Loucy (cell line): ENCODE data around the gene PDE10A.
"Not testable (repeated sequence)": the region's sequence is repeated elsewhere in the genome, so short reads cannot be mapped to it uniquely, and the experiment has no call there.

Experiments
- H2AFZ ChIP-seq: fragments of 200-600 bp; sonication (generic); 2 replicates; pipeline ENCODE4 v1.6.0; 2016; ENCODE audit warnings: antibody characterized with exemption, mild to moderate bottlenecking, low read length, moderate library complexity
- H3F3A ChIP-seq: fragments of 200-600 bp; 2 replicates; pipeline ENCODE4 v1.6.0; 2016; ENCODE audit warnings: antibody characterized with exemption, low read depth, mild to moderate bottlenecking
- H3K27me3 ChIP-seq: fragments of 200-600 bp; sonication (generic); 2 replicates; pipeline ENCODE4 v1.6.1; 2014; ENCODE audit warnings: low read length, mild to moderate bottlenecking; ENCODE audit not compliant: insufficient read depth, poor library complexity, severe bottlenecking
- H3K36me3 ChIP-seq: fragments of 200-600 bp; sonication (generic); 2 replicates; pipeline ENCODE4 v1.6.1; 2016; ENCODE audit warnings: low read length; ENCODE audit not compliant: insufficient read depth
- H3K4me1 ChIP-seq: fragments of 200-600 bp; sonication (generic); 2 replicates; pipeline ENCODE4 v1.5.1; 2014; ENCODE audit warnings: low read length, mild to moderate bottlenecking; ENCODE audit not compliant: insufficient read depth, poor library complexity, severe bottlenecking
- H3K4me2 ChIP-seq: fragments of 200-600 bp; sonication (generic); 2 replicates; pipeline ENCODE4 v1.6.0; 2014; ENCODE audit warnings: antibody characterized with exemption, low read length, low read depth, mild to moderate bottlenecking; ENCODE audit not compliant: poor library complexity, severe bottlenecking
- H3K4me3 ChIP-seq: fragments of 200-600 bp; sonication (generic); 2 replicates; pipeline ENCODE4 v1.5.1; 2014; ENCODE audit warnings: low read length, mild to moderate bottlenecking, mixed read lengths; ENCODE audit not compliant: poor library complexity, severe bottlenecking
- H3K79me2 ChIP-seq: fragments of 200-600 bp; sonication (generic); 2 replicates; pipeline ENCODE4 v1.6.1; 2014; ENCODE audit warnings: low read length; ENCODE audit not compliant: insufficient read depth
- H3K9ac ChIP-seq: fragments of 200-600 bp; sonication (generic); 2 replicates; pipeline ENCODE4 v1.6.0; 2014; ENCODE audit warnings: mild to moderate bottlenecking, low read depth, low read length, moderate library complexity; ENCODE audit not compliant: poor library complexity, severe bottlenecking
- H3K9me2 ChIP-seq: fragments of 200-600 bp; sonication (generic); replicated peaks from 2 replicates; pipeline ENCODE4 v1.6.1; 2016; ENCODE audit warnings: low read depth, low read length, mixed read lengths
- H3K9me3 ChIP-seq: fragments of 200-600 bp; sonication (generic); 2 replicates; pipeline ENCODE4 v1.6.1; 2014; ENCODE audit warnings: mild to moderate bottlenecking, antibody characterized with exemption, low read length, low read depth; ENCODE audit not compliant: insufficient read depth
- H4K20me1 ChIP-seq: fragments of 200-600 bp; sonication (generic); 2 replicates; pipeline ENCODE4 v1.6.0; 2014; ENCODE audit warnings: antibody characterized with exemption, low read length, mild to moderate bottlenecking; ENCODE audit not compliant: insufficient read depth, poor library complexity, severe bottlenecking
- EZH2phosphoT487 ChIP-seq: fragments of 200-600 bp; IDR thresholded peaks from 2 replicates; pipeline ENCODE4 v1.6.1; 2018; ENCODE audit warnings: antibody characterized with exemption, mild to moderate bottlenecking, moderate library complexity, borderline replicate concordance
- TF ChIP-seq, protein P1 (sequence below): fragments of 200-600 bp; sonication (generic); conservative IDR thresholded peaks from 2 replicates; pipeline ENCODE4 v1.5.1; 2014; ENCODE audit warnings: mild to moderate bottlenecking, antibody characterized with exemption, low read length

Gene PDE10A

DNA sequence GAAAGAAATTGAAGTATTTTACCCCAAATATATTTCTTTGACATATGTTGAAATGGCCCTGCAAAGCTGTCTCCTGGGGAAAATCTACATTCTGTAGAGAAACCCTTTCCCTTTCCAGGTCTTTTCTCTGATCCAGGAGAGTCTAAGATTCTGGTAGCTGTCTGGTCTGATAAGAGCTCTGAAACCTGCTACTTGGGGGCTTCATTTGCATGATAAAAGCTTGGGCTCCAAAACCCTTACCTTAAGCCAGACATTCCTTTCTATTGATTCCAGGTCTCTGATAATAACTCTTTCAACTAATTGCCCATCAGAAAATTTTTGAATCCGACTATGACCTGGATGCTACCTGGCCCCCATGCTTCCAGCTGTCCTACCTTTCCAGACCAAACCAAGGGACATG lies 184.5 kb downstream of the PDE10A start:
- Histone ChIP-seq H3K4me1 (no peaks in the 10 kb centered on the region), H3K36me3 (no peaks in the 10 kb centered on the region), H3K4me3 (no peak overlapping the region), H3K27me3 (no peaks in the 10 kb centered on the region), H3F3A (no peaks in the 10 kb centered on the region), H4K20me1 (no peaks in the 10 kb centered on the region), H3K4me2 (no peak overlapping the region), H3K9me2 (no peaks in the 10 kb centered on the region), H2AFZ (no peak overlapping the region), H3K9ac (no peak overlapping the region), H3K9me3 (no peaks in the 10 kb centered on the region), H3K79me2 (no peaks in the 10 kb centered on the region)
- no peak for TF ChIP-seq EZH2phosphoT487
- TF ChIP-seq, protein P1, sequence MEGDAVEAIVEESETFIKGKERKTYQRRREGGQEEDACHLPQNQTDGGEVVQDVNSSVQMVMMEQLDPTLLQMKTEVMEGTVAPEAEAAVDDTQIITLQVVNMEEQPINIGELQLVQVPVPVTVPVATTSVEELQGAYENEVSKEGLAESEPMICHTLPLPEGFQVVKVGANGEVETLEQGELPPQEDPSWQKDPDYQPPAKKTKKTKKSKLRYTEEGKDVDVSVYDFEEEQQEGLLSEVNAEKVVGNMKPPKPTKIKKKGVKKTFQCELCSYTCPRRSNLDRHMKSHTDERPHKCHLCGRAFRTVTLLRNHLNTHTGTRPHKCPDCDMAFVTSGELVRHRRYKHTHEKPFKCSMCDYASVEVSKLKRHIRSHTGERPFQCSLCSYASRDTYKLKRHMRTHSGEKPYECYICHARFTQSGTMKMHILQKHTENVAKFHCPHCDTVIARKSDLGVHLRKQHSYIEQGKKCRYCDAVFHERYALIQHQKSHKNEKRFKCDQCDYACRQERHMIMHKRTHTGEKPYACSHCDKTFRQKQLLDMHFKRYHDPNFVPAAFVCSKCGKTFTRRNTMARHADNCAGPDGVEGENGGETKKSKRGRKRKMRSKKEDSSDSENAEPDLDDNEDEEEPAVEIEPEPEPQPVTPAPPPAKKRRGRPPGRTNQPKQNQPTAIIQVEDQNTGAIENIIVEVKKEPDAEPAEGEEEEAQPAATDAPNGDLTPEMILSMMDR: no peak

DNA sequence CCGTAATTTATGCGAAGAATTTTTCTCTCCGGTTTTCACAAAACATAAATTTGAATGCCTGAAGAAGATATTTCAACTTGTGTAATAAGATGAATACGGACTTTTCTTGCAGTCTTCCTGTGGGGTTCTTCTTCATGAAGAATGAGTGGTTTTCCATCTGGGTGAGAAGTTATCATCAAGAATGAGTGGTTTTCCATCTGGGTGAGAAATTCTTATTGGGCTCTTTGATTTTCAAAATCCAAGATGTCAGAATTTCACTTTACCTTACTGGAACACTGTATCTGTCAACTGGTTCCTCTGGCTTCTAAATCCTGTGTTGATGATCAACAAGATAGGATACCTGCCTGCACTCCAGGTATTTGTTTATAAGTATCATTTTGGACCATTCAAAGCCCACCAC lies 193.6 kb downstream of the PDE10A start:
- Histone ChIP-seq H3K4me2 (no peak overlapping the region), H3K4me3 (no peak overlapping the region), H4K20me1 (no peaks in the 10 kb centered on the region), H3K9me2 (no peaks in the 10 kb centered on the region), H3K36me3 (no peaks in the 10 kb centered on the region), H3K9ac (no peak overlapping the region), H3K9me3 (no peaks in the 10 kb centered on the region), H3K27me3 (no peaks in the 10 kb centered on the region), H3F3A (no peaks in the 10 kb centered on the region), H2AFZ (no peak overlapping the region), H3K79me2 (no peaks in the 10 kb centered on the region), H3K4me1 (no peaks in the 10 kb centered on the region)
- TF ChIP-seq EZH2phosphoT487: no peak
- TF ChIP-seq, protein P1: no peak

DNA sequence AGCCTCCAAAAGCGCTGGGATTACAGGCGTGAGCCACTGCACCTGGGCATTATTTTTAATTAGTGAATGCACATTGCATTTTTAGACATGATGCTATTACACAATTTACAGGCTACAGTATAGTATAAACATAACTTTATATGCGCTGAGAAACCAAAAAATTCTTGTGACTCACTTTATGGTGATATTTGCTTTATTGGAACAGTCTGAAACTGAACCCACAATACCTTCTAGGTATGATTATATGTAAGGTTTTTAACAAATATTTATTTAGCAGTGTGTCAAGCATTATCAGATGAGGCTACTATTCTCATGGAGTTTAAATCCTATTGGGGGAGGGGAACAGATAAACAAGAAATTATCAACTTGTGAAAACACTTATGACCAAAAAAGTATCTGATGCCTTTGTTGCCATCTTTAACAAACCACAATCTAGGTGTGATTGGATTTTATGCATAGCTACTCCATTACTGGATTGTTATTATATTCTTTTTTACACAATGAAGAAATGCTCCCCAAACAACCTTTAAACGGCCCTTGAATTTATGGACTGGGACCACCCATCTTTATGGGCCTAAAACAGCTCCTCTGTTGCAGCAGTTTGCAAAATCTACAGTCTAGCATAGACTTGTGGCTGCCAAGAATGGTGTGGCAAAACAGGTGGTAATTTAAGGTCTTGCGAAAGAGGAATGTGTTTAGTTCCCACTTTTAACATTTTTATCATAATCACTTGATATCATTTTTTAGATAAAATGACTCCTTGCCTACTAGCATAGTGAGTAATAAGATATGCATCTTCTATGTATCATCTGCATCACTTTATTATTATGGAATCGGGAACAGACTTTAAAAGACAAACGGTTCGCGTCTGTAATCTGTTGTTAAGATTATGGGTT lies 194.5 kb downstream of the PDE10A start:
- no peaks in the 10 kb centered on the region for H3F3A ChIP-seq
- no peaks in the 10 kb centered on the region for H4K20me1 ChIP-seq
- H2AFZ ChIP-seq: no peak overlapping the region
- H3K27me3 ChIP-seq: no peaks in the 10 kb centered on the region
- H3K9ac ChIP-seq: no peak overlapping the region
- no peaks in the 10 kb centered on the region for H3K9me2 ChIP-seq
- no peak overlapping the region for H3K4me2 ChIP-seq
- TF ChIP-seq, protein P1: no peak
- no peak for TF ChIP-seq EZH2phosphoT487
- H3K4me3 ChIP-seq: no peak overlapping the region
- no peaks in the 10 kb centered on the region for H3K9me3 ChIP-seq
- H3K36me3 ChIP-seq: no peaks in the 10 kb centered on the region
- H3K4me1 ChIP-seq: no peaks in the 10 kb centered on the region
- no peaks in the 10 kb centered on the region for H3K79me2 ChIP-seq

DNA sequence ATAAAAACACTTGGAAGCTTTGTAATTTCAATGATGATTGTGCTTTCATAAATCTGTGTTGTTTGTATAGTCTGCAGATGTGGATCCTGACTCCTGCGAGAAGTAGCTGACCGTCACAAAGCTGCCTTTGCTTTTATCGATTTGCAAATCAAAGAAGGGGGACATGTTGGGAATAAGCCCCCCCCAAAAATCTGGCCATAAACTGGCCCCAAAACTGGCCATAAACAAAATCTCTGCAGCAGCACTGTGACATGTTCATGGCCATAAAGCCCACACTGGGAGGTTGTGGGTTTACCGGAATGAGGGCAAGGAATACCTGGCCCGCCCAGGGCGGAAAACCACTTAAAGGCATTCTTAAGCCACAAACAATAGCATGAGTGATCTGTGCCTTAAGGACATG lies 199.5 kb downstream of the PDE10A start:
- H2AFZ ChIP-seq, H3K4me1 ChIP-seq, H3F3A ChIP-seq, H3K4me3 ChIP-seq, H3K9ac ChIP-seq, H3K79me2 ChIP-seq, H3K4me2 ChIP-seq, H3K9me2 ChIP-seq, H3K9me3 ChIP-seq, H3K36me3 ChIP-seq, H4K20me1 ChIP-seq, H3K27me3 ChIP-seq: not testable (repeated sequence)

DNA sequence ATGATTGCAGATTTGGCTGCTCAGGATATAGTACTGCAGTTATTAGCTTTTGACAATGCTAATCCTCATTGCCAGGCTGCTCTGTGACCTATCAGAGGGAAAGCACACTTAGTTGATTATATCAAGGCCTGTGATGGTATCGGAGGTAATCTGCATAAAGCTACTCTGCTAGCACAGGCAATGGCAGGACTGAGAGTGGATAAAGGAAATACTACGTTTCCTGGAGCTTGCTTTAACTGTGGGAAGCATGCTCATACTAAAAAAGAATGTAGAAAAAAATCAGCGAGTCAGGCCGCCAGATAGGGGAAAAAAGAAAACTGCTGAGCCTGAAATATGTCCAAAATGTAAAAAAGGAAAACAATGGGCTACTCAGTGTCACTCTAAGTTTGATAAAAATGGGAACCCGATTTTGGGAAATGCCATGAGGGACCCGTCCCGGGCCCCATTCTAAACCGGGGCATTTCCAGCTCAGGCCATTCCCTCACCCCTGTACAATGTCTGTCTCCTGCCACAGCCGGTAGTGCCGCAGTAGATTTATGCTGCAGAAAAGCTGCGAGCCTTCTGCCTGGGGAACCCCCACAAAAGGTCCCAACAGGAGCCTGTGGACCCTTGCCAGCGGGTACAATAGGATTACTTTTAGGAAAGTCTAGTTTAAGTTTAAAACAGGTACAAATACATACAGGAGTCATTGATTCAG lies 203.3 kb downstream of the PDE10A start:
- H3F3A ChIP-seq, H3K9me3 ChIP-seq, H3K4me2 ChIP-seq, H3K9me2 ChIP-seq, H3K9ac ChIP-seq, H3K4me1 ChIP-seq, H3K79me2 ChIP-seq, H3K4me3 ChIP-seq, H3K27me3 ChIP-seq, H3K36me3 ChIP-seq, H2AFZ ChIP-seq, H4K20me1 ChIP-seq: not testable (repeated sequence)
